Liver (tissue), 9 donors: ENCODE data around the gene DNAI1. TPM values are rescaled to one million over a fixed set of nuclear protein-coding genes. Genes with fewer than 3 reads are reported as not detected.

Experiments
- DNase-seq: peaks from one replicate; pipeline ENCODE4 v3.0.0-alpha.2; 2017; ENCODE audit warnings: low spot score
- H3K27ac ChIP-seq, 2 donors: one replicate each; pipeline ENCODE4 v1.7.0; 2013; ENCODE audit warnings: inconsistent platforms in 2 of 2, low read length in 2 of 2, control low read depth in 1 of 2, low read depth in 1 of 2, mild to moderate bottlenecking in 1 of 2
- H3K27me3 ChIP-seq, 4 donors: one replicate each; pipeline versions ENCODE4 v1.6.1 to v1.7.0; 2013; ENCODE audit warnings: low read length in 3 of 4, inconsistent platforms in 1 of 4, mild to moderate bottlenecking in 1 of 4, moderate library complexity in 1 of 4; ENCODE audit not compliant: control insufficient read depth in 4 of 4, insufficient read depth in 4 of 4
- H3K36me3 ChIP-seq, 4 donors: one replicate each; pipeline versions ENCODE4 v1.6.1 to v1.7.0; 2013; ENCODE audit warnings: low read length in 3 of 4, mild to moderate bottlenecking in 3 of 4, low read depth in 1 of 4, moderate library complexity in 1 of 4; ENCODE audit not compliant: control insufficient read depth in 4 of 4, insufficient read depth in 3 of 4
- H3K4me1 ChIP-seq, 4 donors: one replicate each; pipeline versions ENCODE4 v1.6.1 to v1.7.0; 2013; ENCODE audit warnings: low read length in 3 of 4, mild to moderate bottlenecking in 3 of 4, moderate library complexity in 1 of 4; ENCODE audit not compliant: control insufficient read depth in 4 of 4, insufficient read depth in 4 of 4
- H3K4me3 ChIP-seq, 3 donors: one replicate each; pipeline versions ENCODE4 v1.6.1 to v1.7.0; 2013; ENCODE audit warnings: low read length in 3 of 3, control low read depth in 1 of 3, low read depth in 1 of 3, mild to moderate bottlenecking in 1 of 3
- H3K9ac ChIP-seq, 2 donors: one replicate each; pipeline ENCODE4 v1.7.0; 2013; ENCODE audit warnings: low read length in 2 of 2, mild to moderate bottlenecking in 2 of 2, moderate library complexity in 2 of 2, control low read depth in 1 of 2, low read depth in 1 of 2
- H3K9me3 ChIP-seq, 4 donors: one replicate each; pipeline versions ENCODE4 v1.6.1 to v1.7.0; 2013; ENCODE audit warnings: low read length in 3 of 4; ENCODE audit not compliant: control insufficient read depth in 4 of 4
- CTCF ChIP-seq: fragments of 150-350 bp; IDR thresholded peaks from 2 replicates; pipeline ENCODE4 v1.5.1; 2017; ENCODE audit warnings: improper control_type of control experiment, low read depth, low read length; ENCODE audit not compliant: missing input control
- EGR1 ChIP-seq, 2 donors: IDR thresholded peaks; 2 replicates each; pipeline ENCODE4 v1.6.1; 2016 to 2018; ENCODE audit warnings: antibody characterized with exemption in 2 of 2, low read depth in 2 of 2
- FOXA1 ChIP-seq: IDR thresholded peaks from 2 replicates; pipeline ENCODE4 v1.6.1; 2016; ENCODE audit warnings: antibody characterized with exemption
- FOXA2 ChIP-seq: IDR thresholded peaks from 2 replicates; pipeline ENCODE4 v1.6.1; 2016; ENCODE audit warnings: antibody characterized with exemption
- GABPA ChIP-seq, 2 donors: IDR thresholded peaks in 1 of 2; conservative IDR thresholded peaks in 1 of 2; 2 replicates each; pipeline ENCODE4 v1.6.1; 2016; ENCODE audit warnings: antibody characterized with exemption in 2 of 2, mild to moderate bottlenecking in 1 of 2, moderate library complexity in 1 of 2
- HNF4A ChIP-seq, 2 donors: conservative IDR thresholded peaks; 2 replicates each; pipeline ENCODE4 v1.6.1; 2016; ENCODE audit warnings: antibody characterized with exemption in 2 of 2, mild to moderate bottlenecking in 2 of 2
- HNF4G ChIP-seq: IDR thresholded peaks from 2 replicates; pipeline ENCODE4 v1.6.1; 2016; ENCODE audit warnings: antibody characterized with exemption
- JUND ChIP-seq, 2 donors: IDR thresholded peaks; 2 replicates each; pipeline ENCODE4 v1.6.1; 2016; ENCODE audit warnings: antibody characterized with exemption in 2 of 2
- NR2F2 ChIP-seq: IDR thresholded peaks from 2 replicates; pipeline ENCODE4 v1.6.1; 2016; ENCODE audit warnings: antibody characterized with exemption
- RAD21 ChIP-seq, 2 donors: IDR thresholded peaks; 2 replicates each; pipeline ENCODE4 v1.6.1; 2016; ENCODE audit warnings: antibody characterized with exemption in 2 of 2, mild to moderate bottlenecking in 2 of 2
- REST ChIP-seq: IDR thresholded peaks from 2 replicates; pipeline ENCODE4 v1.6.1; 2016; ENCODE audit warnings: antibody characterized with exemption, mild to moderate bottlenecking
- RXRA ChIP-seq, 2 donors: IDR thresholded peaks; 2 replicates each; pipeline ENCODE4 v1.6.1; 2017 to 2018; ENCODE audit warnings: antibody characterized with exemption in 2 of 2, mild to moderate bottlenecking in 1 of 2
- SP1 ChIP-seq: IDR thresholded peaks from 2 replicates; pipeline ENCODE4 v1.6.1; 2018; ENCODE audit warnings: antibody characterized with exemption, mild to moderate bottlenecking
- TAF1 ChIP-seq: conservative IDR thresholded peaks from 2 replicates; pipeline ENCODE4 v1.6.1; 2016; ENCODE audit warnings: antibody characterized with exemption, mild to moderate bottlenecking
- YY1 ChIP-seq: IDR thresholded peaks from 2 replicates; pipeline ENCODE4 v1.6.1; 2016; ENCODE audit warnings: antibody characterized with exemption, mild to moderate bottlenecking
- ZBTB33 ChIP-seq: IDR thresholded peaks from 2 replicates; pipeline ENCODE4 v1.6.1; 2016; ENCODE audit warnings: antibody characterized with exemption
- polyA plus RNA-seq, 2 donors: library from polyadenylated mRNA; stranded (reverse) in 1 of 2; unstranded in 1 of 2; fragments of 200-250 nt in 1 of 2; fragments of >200 nt in 1 of 2; fragmentation: Nextera tagmentation in 1 of 2; extraction: Ambion mirVana in 1 of 2; gene quantifications; one replicate each; pipeline versions ENCODE4 v1.2.1 to v1.2.3, GENCODE V29; 2013 to 2015
- total RNA-seq, 2 donors: library from RNA; depleted of rRNA; stranded (reverse); fragments of >200 nt; gene quantifications; one replicate each; pipeline ENCODE4 v1.2.3, GENCODE V29; 2014
- TF ChIP-seq, protein P1 (sequence below): IDR thresholded peaks from 2 replicates; pipeline ENCODE4 v1.6.1; 2016; ENCODE audit warnings: antibody characterized with exemption
- TF ChIP-seq, protein P2 (sequence below): IDR thresholded peaks from 2 replicates; pipeline ENCODE4 v1.6.1; 2016; ENCODE audit warnings: antibody characterized with exemption
- donor health status: healthy.
- donor health status: healthy.
- donor health status: healthy.
- donor health status: healthy.
- donor health status: healthy.

Gene DNAI1
- total and polyA plus RNA-seq, 4 donors: not detected

GRCh38 chr9:34503406-34503805 lies 44.8 kb downstream of the DNAI1 start:
- Histone ChIP-seq H3K4me1 (peaks cover 0 to 9% (median 4%) of the 10 kb centered on the region in 4 donors), H3K27ac (no peak overlapping the region), H3K9ac (no peak overlapping the region), H3K36me3 (no peaks in the 10 kb centered on the region), H3K9me3 (no peaks in the 10 kb centered on the region), H3K27me3 (no peaks in the 10 kb centered on the region), H3K4me3 (no peak overlapping the region)
- DNase-seq: no peak
- TF ChIP-seq HNF4G (no peak), RAD21 (IDR thresholded peaks at IDR 0.05) (no peak), REST (no peak), JUND (IDR thresholded peaks at IDR 0.05) (no peak), HNF4A (conservative IDR thresholded peaks at IDR 0.05) (no peak), GABPA (IDR thresholded peaks at IDR 0.05 in 1 of 2, conservative IDR thresholded peaks at IDR 0.05 in 1 of 2) (no peak), FOXA1 (no peak), SP1 (no peak), CTCF (no peak), RXRA (IDR thresholded peaks at IDR 0.05) (no peak), EGR1 (IDR thresholded peaks at IDR 0.05; ENCODE audit: low read depth in 2 of 2) (no peak), FOXA2 (no peak), TAF1 (no peak), NR2F2 (no peak), YY1 (no peak), ZBTB33 (no peak)
- TF ChIP-seq, protein P1, sequence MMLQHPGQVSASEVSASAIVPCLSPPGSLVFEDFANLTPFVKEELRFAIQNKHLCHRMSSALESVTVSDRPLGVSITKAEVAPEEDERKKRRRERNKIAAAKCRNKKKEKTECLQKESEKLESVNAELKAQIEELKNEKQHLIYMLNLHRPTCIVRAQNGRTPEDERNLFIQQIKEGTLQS: no peak
- TF ChIP-seq, protein P2, sequence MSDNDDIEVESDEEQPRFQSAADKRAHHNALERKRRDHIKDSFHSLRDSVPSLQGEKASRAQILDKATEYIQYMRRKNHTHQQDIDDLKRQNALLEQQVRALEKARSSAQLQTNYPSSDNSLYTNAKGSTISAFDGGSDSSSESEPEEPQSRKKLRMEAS: no peak
